ENCODE data around the gene INPP5E.

INPP5E gene

DNA sequence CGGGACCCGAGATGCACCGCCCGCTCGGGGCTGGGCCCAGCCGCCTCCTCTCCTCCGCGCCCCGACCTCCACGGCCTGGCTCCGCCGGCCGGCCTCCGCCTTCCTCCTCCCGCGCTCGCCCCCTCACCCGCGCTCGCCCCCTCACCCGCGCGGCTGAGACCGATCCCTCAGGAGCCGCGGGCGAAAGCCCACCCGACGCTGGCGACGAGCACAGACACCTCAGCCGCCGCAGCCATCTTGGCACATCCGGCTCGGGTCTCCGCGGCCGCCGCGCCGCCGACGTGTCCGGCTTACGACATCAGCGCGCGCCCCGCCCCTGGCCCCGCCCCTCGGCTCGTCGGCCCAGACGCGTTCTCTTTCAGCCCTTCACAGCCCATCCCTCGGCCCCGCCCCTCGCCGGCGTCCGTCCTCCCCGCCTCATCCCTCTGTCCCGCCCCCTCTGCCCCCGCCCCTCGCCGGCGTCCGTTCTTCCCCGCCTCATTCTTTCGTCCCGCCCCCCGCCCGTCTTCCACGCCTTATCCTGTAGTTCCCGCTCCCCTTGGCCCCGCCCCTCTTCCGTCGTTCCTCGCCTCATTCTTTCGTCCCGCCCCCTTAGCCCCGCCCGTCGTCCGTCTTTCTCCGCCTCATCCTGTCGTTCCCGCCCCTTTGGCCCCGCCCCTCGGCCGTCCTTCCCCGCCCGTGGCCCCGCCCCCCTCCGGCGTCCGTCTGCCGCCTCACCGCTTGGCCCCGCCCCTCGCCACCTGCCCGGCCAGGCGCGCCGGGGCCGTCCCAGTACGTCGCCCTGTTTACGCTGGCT lies 43.3 kb upstream of the INPP5E start, which contains the start of gene SEC16A:
SEC16A (minus strand) TSS at position 248 of the 796 bp plus-strand sequence. CDS start 5,425 bp downstream, outside the sequence.
- peak; percentile 100 for DNase-seq (ENCODE audit: low read depth)
- Histone ChIP-seq H3K27me3 (replicated peaks; ENCODE audit: control insufficient read depth, insufficient read depth, low read length) (peaks cover 13% of the 10 kb centered on the region), H3K4me1 (ENCODE audit: control insufficient read depth, insufficient read depth, low read length) (peaks cover 21% of the 10 kb centered on the region), H3K9me3 (ENCODE audit: control insufficient read depth, low read length) (no peaks in the 10 kb centered on the region), H3K4me3 (ENCODE audit: low read length) (peak within 1 kb of the TSS; percentile 99), H3K36me3 (ENCODE audit: control insufficient read depth, insufficient read depth, low read length, severe bottlenecking) (no peaks in the 10 kb centered on the region), H3K9ac (ENCODE audit: low read length) (peak within 1 kb of the TSS; percentile 97)

DNA sequence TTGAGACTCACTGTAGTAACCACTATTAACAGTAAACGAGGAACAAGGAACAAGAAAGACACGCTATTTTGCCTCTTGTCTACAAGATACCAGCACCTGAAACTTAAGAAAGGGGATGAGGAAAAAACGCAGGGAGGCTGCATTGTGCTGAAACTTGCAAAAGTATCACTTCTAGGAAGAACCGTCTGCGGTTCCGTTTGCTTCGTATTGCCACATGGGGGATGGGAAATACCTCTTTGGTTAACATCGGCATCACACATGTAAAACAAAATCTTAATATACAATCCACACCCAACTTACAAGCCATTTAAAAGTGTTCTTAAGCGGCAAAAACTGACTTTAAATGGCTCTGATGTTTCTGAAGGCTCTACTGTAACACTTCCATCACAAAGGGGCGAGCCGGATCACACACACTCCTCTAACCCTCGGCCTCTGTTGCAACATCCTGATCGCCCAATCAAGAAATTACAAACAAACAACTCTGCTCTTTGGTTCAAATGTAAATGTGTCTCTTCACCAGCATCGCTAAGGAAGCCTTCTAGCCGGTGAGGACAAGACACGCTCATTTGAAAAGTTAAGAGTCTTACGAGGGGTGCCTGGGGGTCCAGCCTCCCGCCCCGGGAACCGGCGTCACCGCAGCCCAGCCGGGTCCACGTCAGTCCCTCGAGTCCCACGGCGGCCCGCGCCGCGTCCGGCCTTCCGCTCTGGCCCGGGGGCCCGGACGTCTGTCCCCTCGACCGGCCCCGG lies 42.6 kb upstream of the INPP5E start:
- H3K36me3 ChIP-seq (ENCODE audit: control insufficient read depth, insufficient read depth, low read length, severe bottlenecking): peaks cover 4% of the 10 kb centered on the region
- peaks cover 6% of the 10 kb centered on the region for H3K27me3 ChIP-seq (replicated peaks; ENCODE audit: control insufficient read depth, insufficient read depth, low read length)
- H3K4me1 ChIP-seq (ENCODE audit: control insufficient read depth, insufficient read depth, low read length): peaks cover 21% of the 10 kb centered on the region
- H3K9me3 ChIP-seq (ENCODE audit: control insufficient read depth, low read length): no peaks in the 10 kb centered on the region
- peak; percentile 84 for DNase-seq (ENCODE audit: low read depth)
- H3K9ac ChIP-seq (ENCODE audit: low read length): peak overlapping the region; percentile 97
- H3K4me3 ChIP-seq (ENCODE audit: low read length): peak overlapping the region; percentile 99

DNA sequence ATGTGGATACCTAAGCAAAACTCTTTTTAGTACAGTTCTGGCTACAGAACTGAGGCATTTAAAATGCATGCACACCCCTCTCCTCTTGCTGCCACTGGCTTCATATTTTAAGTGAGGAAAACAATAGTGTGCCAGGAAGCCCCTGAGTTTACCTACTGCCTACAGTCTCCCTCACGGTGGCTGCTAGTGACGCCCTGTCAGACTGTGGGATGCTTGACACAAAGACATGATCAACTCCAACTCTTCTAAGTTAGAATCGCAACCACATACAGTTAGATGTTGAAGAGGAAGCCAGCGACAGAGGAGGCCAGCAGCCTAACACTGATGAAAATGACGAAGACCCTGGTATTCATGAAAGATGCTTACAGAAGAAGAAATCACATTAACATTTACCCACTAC lies 41.9 kb upstream of the INPP5E start:
- Histone ChIP-seq H3K9me3 (ENCODE audit: control insufficient read depth, low read length) (no peaks in the 10 kb centered on the region), H3K4me3 (ENCODE audit: low read length) (peak overlapping the region; percentile 99), H3K27me3 (replicated peaks; ENCODE audit: control insufficient read depth, insufficient read depth, low read length) (no peaks in the 10 kb centered on the region), H3K4me1 (ENCODE audit: control insufficient read depth, insufficient read depth, low read length) (peaks cover 21% of the 10 kb centered on the region), H3K9ac (ENCODE audit: low read length) (peak overlapping the region; percentile 97), H3K36me3 (ENCODE audit: control insufficient read depth, insufficient read depth, low read length, severe bottlenecking) (peaks cover 10% of the 10 kb centered on the region)
- peak; percentile 8 for DNase-seq (ENCODE audit: low read depth)

DNA sequence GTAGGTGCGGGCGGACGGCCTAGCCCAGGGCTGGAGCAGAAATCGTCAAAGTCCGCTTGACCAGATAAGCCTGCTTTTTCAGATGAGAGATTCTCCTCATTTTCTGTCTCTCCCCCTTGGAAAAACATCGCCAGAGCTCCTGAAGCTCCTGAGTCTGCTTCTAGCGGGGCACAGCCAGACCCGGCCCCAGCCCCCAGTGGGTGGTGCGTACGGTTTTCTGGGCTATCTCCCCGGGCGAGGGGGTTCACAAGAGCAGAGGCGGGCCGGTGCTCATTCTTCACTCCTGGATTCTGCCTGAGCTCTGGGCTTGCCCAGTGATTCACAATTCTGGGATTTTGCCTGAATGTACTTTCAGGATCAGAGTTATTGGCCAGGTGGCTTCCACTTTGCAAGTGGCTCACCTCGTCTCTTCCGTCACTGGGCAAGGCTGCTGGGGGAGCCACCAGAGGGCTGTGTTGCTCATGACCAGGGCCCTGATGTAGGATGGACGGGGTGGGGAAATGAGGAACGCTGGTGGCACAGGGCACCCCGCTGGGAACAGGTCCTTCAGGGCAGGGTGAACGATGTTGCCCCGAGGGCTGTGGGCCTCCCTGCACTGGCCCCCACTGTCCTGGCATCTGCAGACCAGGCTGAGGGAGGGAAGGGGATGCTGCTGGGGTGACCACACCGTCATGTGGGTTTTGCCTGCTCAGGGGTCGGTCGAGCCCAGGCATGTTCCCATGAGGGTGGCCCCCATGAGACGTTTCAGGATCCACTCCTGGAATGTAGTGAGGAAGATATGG lies 36.9 kb upstream of the INPP5E start:
- no peak for DNase-seq (ENCODE audit: low read depth)
- no peaks in the 10 kb centered on the region for H3K27me3 ChIP-seq (replicated peaks; ENCODE audit: control insufficient read depth, insufficient read depth, low read length)

DNA sequence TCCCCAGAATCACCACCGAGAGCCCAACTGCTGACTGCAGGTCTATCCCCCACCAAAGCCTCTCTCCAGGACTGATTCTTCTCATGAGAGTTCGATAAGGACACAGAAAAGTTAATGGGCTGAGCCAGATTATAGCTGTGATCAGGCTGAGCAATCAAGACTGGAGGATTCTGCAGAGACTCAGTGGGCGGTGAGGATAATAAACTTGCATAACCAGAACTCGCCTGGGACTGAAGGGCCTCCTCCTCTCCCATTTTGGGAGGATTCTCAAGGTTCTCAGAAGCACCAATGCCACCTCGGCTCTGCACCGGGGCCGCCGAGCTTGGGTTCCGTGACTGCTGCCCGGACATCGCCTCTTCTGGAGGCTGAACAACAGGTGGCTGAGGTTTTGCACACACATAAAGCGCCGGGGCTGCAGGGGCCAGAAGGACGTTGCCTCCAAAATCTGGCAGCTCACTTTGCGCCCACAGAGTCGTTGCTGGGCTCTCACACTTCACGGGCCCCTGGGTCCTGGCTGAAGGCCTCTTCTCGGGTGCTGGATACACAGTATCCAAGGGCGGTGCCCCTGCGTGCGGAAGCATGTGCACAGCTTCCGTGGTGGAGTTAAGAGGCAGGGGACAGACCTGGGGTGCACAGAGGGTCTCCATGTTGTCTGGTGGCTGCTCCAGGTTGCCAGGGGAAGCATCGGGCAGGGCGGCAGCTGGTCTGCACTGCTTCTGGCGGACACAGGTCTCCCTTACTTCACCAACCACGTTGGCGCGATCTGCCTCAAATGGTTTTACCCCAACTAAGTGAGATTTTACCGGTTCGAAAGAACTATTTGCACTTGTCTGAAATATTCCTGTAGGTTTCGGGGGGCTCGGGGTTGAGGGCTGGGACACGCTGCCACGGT lies 35.6 kb upstream of the INPP5E start:
- no peaks in the 10 kb centered on the region for H3K4me1 ChIP-seq (ENCODE audit: control insufficient read depth, insufficient read depth, low read length)
- H3K9me3 ChIP-seq (ENCODE audit: control insufficient read depth, low read length): no peaks in the 10 kb centered on the region
- no peak for DNase-seq (ENCODE audit: low read depth)
- no peak overlapping the region for H3K4me3 ChIP-seq (ENCODE audit: low read length)
- peaks cover 74% of the 10 kb centered on the region for H3K36me3 ChIP-seq (ENCODE audit: control insufficient read depth, insufficient read depth, low read length, severe bottlenecking)
- no peak overlapping the region for H3K9ac ChIP-seq (ENCODE audit: low read length)
- no peaks in the 10 kb centered on the region for H3K27me3 ChIP-seq (replicated peaks; ENCODE audit: control insufficient read depth, insufficient read depth, low read length)

More for the DNA sequence above, 36.9 kb upstream of the INPP5E start:
- Histone ChIP-seq H3K4me3 (ENCODE audit: low read length) (no peak overlapping the region), H3K9me3 (ENCODE audit: control insufficient read depth, low read length) (no peaks in the 10 kb centered on the region), H3K4me1 (ENCODE audit: control insufficient read depth, insufficient read depth, low read length) (peaks cover 6% of the 10 kb centered on the region), H3K36me3 (ENCODE audit: control insufficient read depth, insufficient read depth, low read length, severe bottlenecking) (peaks cover 60% of the 10 kb centered on the region), H3K9ac (ENCODE audit: low read length) (no peak overlapping the region)

DNA sequence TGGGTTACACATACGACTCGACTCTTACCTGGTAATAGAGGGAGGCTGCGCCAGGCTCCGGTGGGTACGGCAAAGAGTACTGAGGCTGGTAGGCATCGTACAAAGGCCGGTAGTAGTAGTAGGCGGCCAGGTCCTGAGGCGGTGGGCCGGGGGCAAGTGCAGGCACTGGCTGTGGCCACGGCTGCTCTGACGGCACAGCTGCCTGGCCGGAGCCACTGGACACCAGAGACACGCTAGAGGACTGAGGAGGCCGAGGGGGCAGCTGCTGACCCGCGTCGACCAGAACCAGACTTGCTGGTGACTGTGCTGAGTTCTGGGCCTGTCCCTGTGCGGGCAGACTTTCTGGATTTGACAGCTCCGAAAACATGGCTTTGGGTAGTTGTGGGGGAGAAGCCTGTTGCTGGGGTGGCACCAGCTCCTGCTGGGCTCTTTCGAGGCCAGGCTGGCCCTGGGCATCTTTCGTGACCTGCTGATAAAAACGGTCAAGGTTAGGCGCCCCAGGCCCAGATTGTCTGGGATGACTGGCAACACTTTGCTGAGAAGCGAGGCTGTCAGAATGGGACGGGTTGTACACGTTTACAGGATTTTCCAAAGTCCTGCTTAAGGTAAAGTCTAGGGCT lies 34.5 kb upstream of the INPP5E start:
- H3K9me3 ChIP-seq (ENCODE audit: control insufficient read depth, low read length): no peaks in the 10 kb centered on the region
- H3K4me3 ChIP-seq (ENCODE audit: low read length): no peak overlapping the region
- no peaks in the 10 kb centered on the region for H3K27me3 ChIP-seq (replicated peaks; ENCODE audit: control insufficient read depth, insufficient read depth, low read length)
- no peaks in the 10 kb centered on the region for H3K4me1 ChIP-seq (ENCODE audit: control insufficient read depth, insufficient read depth, low read length)
- peaks cover 84% of the 10 kb centered on the region for H3K36me3 ChIP-seq (ENCODE audit: control insufficient read depth, insufficient read depth, low read length, severe bottlenecking)
- no peak for DNase-seq (ENCODE audit: low read depth)
- no peak overlapping the region for H3K9ac ChIP-seq (ENCODE audit: low read length)

DNA sequence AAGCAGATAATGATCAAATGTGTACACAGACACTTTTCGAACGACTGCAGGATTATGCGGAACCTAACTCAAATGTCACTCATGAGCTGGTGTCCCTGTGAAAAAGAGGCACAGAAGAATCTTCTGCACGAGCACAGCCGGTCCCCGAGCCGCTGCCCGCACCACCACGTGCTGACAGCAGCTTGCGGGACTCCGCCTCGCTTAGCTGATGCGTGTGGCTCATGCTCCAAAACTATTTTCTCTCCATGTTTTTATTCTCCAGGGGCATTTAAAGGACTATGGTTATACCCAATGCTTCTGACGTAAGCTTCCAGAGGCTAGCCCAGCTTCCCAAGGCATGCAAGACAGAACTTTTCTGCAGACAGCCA lies 33.7 kb upstream of the INPP5E start:
- no peak overlapping the region for H3K4me3 ChIP-seq (ENCODE audit: low read length)
- peaks cover 92% of the 10 kb centered on the region for H3K36me3 ChIP-seq (ENCODE audit: control insufficient read depth, insufficient read depth, low read length, severe bottlenecking)
- no peaks in the 10 kb centered on the region for H3K27me3 ChIP-seq (replicated peaks; ENCODE audit: control insufficient read depth, insufficient read depth, low read length)
- no peak overlapping the region for H3K9ac ChIP-seq (ENCODE audit: low read length)
- no peaks in the 10 kb centered on the region for H3K4me1 ChIP-seq (ENCODE audit: control insufficient read depth, insufficient read depth, low read length)
- DNase-seq (ENCODE audit: low read depth): no peak
- H3K9me3 ChIP-seq (ENCODE audit: control insufficient read depth, low read length): no peaks in the 10 kb centered on the region

DNA sequence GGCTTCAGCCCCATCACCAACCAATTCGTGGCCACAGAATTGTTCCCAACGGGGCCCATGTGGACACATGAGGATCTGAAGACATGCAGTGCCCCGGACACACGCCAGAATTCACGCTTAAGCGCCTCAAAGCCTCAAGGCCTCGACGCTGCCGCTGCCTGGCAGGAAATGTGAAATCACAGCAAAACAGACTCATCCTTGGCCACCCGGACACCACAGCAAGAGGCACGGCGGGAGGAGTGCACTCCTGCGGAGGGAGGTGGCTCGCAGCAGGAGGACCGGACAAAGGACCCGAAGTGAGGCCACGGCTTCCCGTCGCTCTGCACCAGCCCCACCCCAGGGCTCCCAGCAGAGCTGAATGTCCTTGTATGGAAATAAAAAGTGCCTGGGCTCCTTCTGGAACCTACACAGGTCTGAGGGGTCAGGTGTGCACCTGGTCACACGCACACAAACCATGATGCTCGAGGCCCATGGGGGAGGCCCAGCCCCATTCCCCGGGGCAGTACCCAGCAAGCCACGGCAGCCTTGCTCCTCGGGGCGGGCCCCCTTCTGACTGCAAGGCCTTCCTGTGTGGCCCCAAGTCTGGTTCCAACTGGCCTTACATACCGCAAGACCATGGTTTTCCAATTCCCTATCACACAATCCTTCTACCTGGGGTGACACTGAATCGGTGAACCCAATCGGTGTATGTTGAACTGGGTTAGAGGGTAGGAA lies 33.2 kb upstream of the INPP5E start:
- Histone ChIP-seq H3K4me1 (ENCODE audit: control insufficient read depth, insufficient read depth, low read length) (no peaks in the 10 kb centered on the region), H3K36me3 (ENCODE audit: control insufficient read depth, insufficient read depth, low read length, severe bottlenecking) (peaks cover 97% of the 10 kb centered on the region), H3K9me3 (ENCODE audit: control insufficient read depth, low read length) (no peaks in the 10 kb centered on the region), H3K27me3 (replicated peaks; ENCODE audit: control insufficient read depth, insufficient read depth, low read length) (no peaks in the 10 kb centered on the region), H3K9ac (ENCODE audit: low read length) (no peak overlapping the region), H3K4me3 (ENCODE audit: low read length) (no peak overlapping the region)
- DNase-seq (ENCODE audit: low read depth): no peak

DNA sequence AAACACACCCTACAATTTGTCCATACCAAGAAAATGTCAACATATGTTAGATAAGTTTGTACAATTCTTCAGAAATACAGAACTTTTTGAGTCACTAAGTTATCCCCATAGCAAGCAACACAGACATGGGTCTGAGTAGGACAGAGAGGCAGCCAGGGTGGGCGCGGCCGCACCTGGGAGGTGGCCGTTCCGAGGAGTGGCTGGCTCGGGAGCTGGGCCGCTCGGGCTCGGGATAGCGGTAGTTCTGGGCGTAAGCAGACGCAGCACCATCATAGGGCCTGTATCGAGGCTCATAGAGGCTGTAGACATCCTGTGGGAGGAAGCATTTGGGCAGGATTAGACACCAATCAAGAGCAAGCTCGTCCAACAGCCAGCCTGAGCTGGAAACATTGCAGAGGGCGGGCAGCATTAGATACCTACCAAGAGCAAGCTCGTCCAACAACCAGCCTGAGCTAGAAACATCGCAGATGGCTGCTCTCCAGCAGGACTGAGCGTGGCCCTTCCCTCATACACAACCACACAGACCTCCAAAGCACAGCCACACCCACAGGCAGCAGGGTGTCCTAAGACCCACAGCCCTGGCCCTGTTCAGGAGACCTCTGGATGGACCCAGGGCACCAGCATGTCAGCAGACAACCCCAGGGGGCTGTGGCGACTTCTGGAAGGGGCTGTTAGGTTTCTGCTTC lies 32.3 kb upstream of the INPP5E start:
- Histone ChIP-seq H3K9ac (ENCODE audit: low read length) (no peak overlapping the region), H3K36me3 (ENCODE audit: control insufficient read depth, insufficient read depth, low read length, severe bottlenecking) (peaks cover 99% of the 10 kb centered on the region), H3K9me3 (ENCODE audit: control insufficient read depth, low read length) (no peaks in the 10 kb centered on the region), H3K4me1 (ENCODE audit: control insufficient read depth, insufficient read depth, low read length) (no peaks in the 10 kb centered on the region), H3K27me3 (replicated peaks; ENCODE audit: control insufficient read depth, insufficient read depth, low read length) (no peaks in the 10 kb centered on the region), H3K4me3 (ENCODE audit: low read length) (no peak overlapping the region)
- no peak for DNase-seq (ENCODE audit: low read depth)

Measured in adipocyte (in vitro differentiated cells).